H1 (cell line): Measurements from ENCODE around the gene TMTC4. TPM values are rescaled to one million over a fixed set of nuclear protein-coding genes. Genes with fewer than 3 reads are reported as not detected.

ENCODE experiments used
- CEBPB ChIP-seq: IDR thresholded peaks from 2 replicates; pipeline ENCODE4 v1.6.1; 2012; ENCODE audit warnings: low read depth, low read length
- KDM1A ChIP-seq: fragments of 200-600, 300-600 bp; sonication (generic); IDR thresholded peaks from 2 replicates; pipeline ENCODE4 v1.7.1; 2016; ENCODE audit warnings: mild to moderate bottlenecking, low read length, borderline replicate concordance
- MAFK ChIP-seq: IDR thresholded peaks from 2 replicates; pipeline ENCODE4 v1.6.1; 2012; ENCODE audit warnings: low read depth, mild to moderate bottlenecking, improper control_type of control experiment, low read length
- SUZ12 ChIP-seq: fragments of 200-600 bp; sonication (generic); IDR thresholded peaks from 2 replicates; pipeline ENCODE4 v1.6.1; 2012; ENCODE audit warnings: mild to moderate bottlenecking, inconsistent platforms, low read length, moderate library complexity, mixed read lengths
- TEAD4 ChIP-seq: IDR thresholded peaks from 2 replicates; pipeline ENCODE4 v1.6.1; 2012; ENCODE audit warnings: low read depth, low read length, inconsistent platforms, mixed read lengths
- polyA plus RNA-seq, 7 experiments: library from polyadenylated mRNA; depleted of rRNA in 3 of 7; stranded (reverse) in 5 of 7; unstranded in 2 of 7; fragments of >200 nt in 5 of 7; fragments of 200-250 nt in 2 of 7; gene quantifications; 1 replicate in 5 of 7; 2 replicates in 1 of 7; 4 replicates in 1 of 7; pipeline versions ENCODE4 v1.2.1 to v1.2.3, GENCODE V29; 2011 to 2013; ENCODE audit warnings: missing spikeins in 2 of 7, mixed read lengths in 2 of 7
- total RNA-seq: library from RNA; stranded (reverse); fragmentation: NEBNext Ultra II Directional; extraction: Animal tissue kit (Norgen Biotek cat#: 25700); gene quantifications from 2 replicates; pipeline ENCODE4 v1.2.1, GENCODE V29; 2021
- TF ChIP-seq, protein P1 (sequence below): IDR thresholded peaks from 2 replicates; pipeline ENCODE4 v1.6.1; 2012; ENCODE audit warnings: inconsistent platforms

TMTC4 gene
- total and polyA plus RNA-seq, 2 of the 8 experiments (the other 6 are each of a cell fraction or from before 2014, with no cell fraction given): 26.3 to 42.6 TPM

- TF ChIP-seq KDM1A (no peak), SUZ12 (no peak), TEAD4 (no peak), CEBPB (no peak), MAFK (no peak)
- TF ChIP-seq, protein P1, sequence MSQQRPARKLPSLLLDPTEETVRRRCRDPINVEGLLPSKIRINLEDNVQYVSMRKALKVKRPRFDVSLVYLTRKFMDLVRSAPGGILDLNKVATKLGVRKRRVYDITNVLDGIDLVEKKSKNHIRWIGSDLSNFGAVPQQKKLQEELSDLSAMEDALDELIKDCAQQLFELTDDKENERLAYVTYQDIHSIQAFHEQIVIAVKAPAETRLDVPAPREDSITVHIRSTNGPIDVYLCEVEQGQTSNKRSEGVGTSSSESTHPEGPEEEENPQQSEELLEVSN: no peak
- TF ChIP-seq, all 59 proteins: peak for 0
Observed at GRCh38 chr13:100561599-100562204, 112.9 kb downstream of the TMTC4 start (continued).
